Stomach (tissue), 4 donors: ENCODE data around the gene TBL3.
A peak's percentile ranks its signal among the peaks of the same experiment; 100 is the strongest.

Experiments used
- CTCF ChIP-seq, 7 experiments: fragments of 450-650 bp in 4 of 7; fragments of 200-600 bp in 3 of 7; sonication (generic) in 3 of 7; IDR thresholded peaks; one replicate each; pipeline ENCODE4 v1.5.1; 2016 to 2019; ENCODE audit warnings: antibody characterized with exemption in 7 of 7, control low read depth in 2 of 7, mild to moderate bottlenecking in 1 of 7
- EP300 ChIP-seq: sonication (generic); formaldehyde crosslinking; IDR thresholded peaks from one replicate; pipeline ENCODE4 v1.6.1; 2017; ENCODE audit warnings: antibody characterized with exemption
- POLR2A ChIP-seq, 4 donors: fragments of 450-650 bp; IDR thresholded peaks; one replicate each; pipeline ENCODE4 v1.6.1; 2016; ENCODE audit warnings: antibody characterized with exemption in 4 of 4, control low read depth in 2 of 4, mild to moderate bottlenecking in 1 of 4, moderate library complexity in 1 of 4
- POLR2AphosphoS5 ChIP-seq, 3 donors: sonication (generic); formaldehyde crosslinking; IDR thresholded peaks; one replicate each; pipeline ENCODE4 v1.6.1; 2016; ENCODE audit warnings: antibody characterized with exemption in 3 of 3

GRCh38 chr16:2008009-2008526 lies 36.2 kb downstream of the TBL3 start:
- TF ChIP-seq CTCF (IDR thresholded peaks at IDR 0.05) (no peak), POLR2A (IDR thresholded peaks at IDR 0.05) (no peak), POLR2AphosphoS5 (IDR thresholded peaks at IDR 0.05) (peak in 1 of 3 donors; percentile 20), EP300 (no peak)
